ENCODE measurements around the gene ATP6V1A. TPM values are rescaled to one million over a fixed set of nuclear protein-coding genes. Genes with fewer than 3 reads are reported as not detected.

ATP6V1A gene
- total and polyA plus RNA-seq, 12 donors, result 7.1 to 40.8 (median 18.6) TPM

- 17 to 24% methylated on average over 3 of the region's 3 CpGs for WGBS, 2 donors
Measured at GRCh38 chr3:113736548-113737089, 10.2 kb upstream of the ATP6V1A start.

GRCh38 chr3:113741086-113741485 lies 5.7 kb upstream of the ATP6V1A start:
- H3K27me3 ChIP-seq, result no peaks in the 10 kb centered on the region
- peaks cover 0 to 72% (median 61%) of the 10 kb centered on the region in 9 donors for H3K4me1 ChIP-seq
- ATAC-seq (no peak), DNase-seq (no peak)
- TF ChIP-seq, protein P1, sequence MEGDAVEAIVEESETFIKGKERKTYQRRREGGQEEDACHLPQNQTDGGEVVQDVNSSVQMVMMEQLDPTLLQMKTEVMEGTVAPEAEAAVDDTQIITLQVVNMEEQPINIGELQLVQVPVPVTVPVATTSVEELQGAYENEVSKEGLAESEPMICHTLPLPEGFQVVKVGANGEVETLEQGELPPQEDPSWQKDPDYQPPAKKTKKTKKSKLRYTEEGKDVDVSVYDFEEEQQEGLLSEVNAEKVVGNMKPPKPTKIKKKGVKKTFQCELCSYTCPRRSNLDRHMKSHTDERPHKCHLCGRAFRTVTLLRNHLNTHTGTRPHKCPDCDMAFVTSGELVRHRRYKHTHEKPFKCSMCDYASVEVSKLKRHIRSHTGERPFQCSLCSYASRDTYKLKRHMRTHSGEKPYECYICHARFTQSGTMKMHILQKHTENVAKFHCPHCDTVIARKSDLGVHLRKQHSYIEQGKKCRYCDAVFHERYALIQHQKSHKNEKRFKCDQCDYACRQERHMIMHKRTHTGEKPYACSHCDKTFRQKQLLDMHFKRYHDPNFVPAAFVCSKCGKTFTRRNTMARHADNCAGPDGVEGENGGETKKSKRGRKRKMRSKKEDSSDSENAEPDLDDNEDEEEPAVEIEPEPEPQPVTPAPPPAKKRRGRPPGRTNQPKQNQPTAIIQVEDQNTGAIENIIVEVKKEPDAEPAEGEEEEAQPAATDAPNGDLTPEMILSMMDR (IDR thresholded peaks at IDR 0.05), result no peak
- no peak overlapping the region for H3K27ac ChIP-seq
- WGBS, 2 donors, result 56% methylated on average over 5 of the region's 5 CpGs
- intact Hi-C loops (cut with DNase I), result loop anchor here in 6 of 10 donors (5.0 to 10.0 kb wide), 3 partner anchors 244 to 314 kb away; partner anchors contain the start of genes CCDC191 (in 1 of the 6) and QTRT2 (in 1 of the 6)
- no peaks in the 10 kb centered on the region for H3K9me3 ChIP-seq
- H3K36me3 ChIP-seq, result no peaks in the 10 kb centered on the region
- H3K4me3 ChIP-seq, result no peak overlapping the region

More at GRCh38 chr3:113736548-113737089, 10.2 kb upstream of the ATP6V1A start:
- ATAC-seq, result peak in 7 of 8 donors; percentile 55 to 83 (median 74)
- Histone ChIP-seq H3K4me1 (peaks cover 0 to 43% (median 36%) of the 10 kb centered on the region in 9 donors), H3K27ac (peak overlapping the region in 2 of 10 donors; percentile 0 to 6), H3K36me3 (no peaks in the 10 kb centered on the region), H3K4me3 (no peak overlapping the region), H3K9me3 (no peaks in the 10 kb centered on the region), H3K27me3 (no peaks in the 10 kb centered on the region)
- intact Hi-C loops (cut with DNase I), result loop anchor here in 6 of 10 donors (2.0 to 10.0 kb wide), 6 partner anchors 98 to 418 kb away; partner anchors contain the start of genes GRAMD1C (in 5 of the 6), CCDC191 (in 1 of the 6) and QTRT2 (in 1 of the 6)
- TF ChIP-seq, protein P1 (IDR thresholded peaks at IDR 0.05), result peak; percentile 52 to 80 (median 73)
- DNase-seq, result peak in 1 of 2 donors; percentile 26

DNA sequence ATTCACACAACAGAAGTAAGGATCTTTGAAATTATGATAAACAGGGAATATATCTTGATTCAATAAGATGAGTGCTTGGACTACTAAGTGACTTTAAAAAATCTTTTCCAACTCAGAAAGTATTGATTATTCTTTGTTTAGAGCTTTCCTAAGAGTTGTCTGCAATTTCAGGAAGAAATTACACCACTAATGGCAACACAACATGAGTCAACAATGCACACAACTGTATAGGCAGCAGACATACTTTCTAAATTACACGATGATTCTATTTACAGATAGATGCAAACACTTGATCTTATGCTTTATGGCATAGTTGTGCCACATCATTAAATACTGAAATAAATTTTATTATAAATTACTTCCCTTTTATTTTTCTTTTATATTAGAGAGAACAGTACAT lies 5.2 kb upstream of the ATP6V1A start:
- 71 to 76% methylated on average over 1 of the region's 1 CpG for WGBS, 2 donors
- no peak for DNase-seq
- TF ChIP-seq, protein P1 (IDR thresholded peaks at IDR 0.05), result no peak
- Histone ChIP-seq H3K27ac (peak overlapping the region in 1 of 10 donors; percentile 23), H3K9me3 (no peaks in the 10 kb centered on the region), H3K4me3 (no peak overlapping the region), H3K4me1 (peaks cover 0 to 66% (median 57%) of the 10 kb centered on the region in 9 donors), H3K27me3 (no peaks in the 10 kb centered on the region), H3K36me3 (no peaks in the 10 kb centered on the region)
- intact Hi-C loops (cut with DNase I), result loop anchor here in 6 of 10 donors (5.0 to 10.0 kb wide), 3 partner anchors 244 to 313 kb away; partner anchors contain the start of genes CCDC191 (in 1 of the 6) and QTRT2 (in 1 of the 6)
- no peak for ATAC-seq

DNA sequence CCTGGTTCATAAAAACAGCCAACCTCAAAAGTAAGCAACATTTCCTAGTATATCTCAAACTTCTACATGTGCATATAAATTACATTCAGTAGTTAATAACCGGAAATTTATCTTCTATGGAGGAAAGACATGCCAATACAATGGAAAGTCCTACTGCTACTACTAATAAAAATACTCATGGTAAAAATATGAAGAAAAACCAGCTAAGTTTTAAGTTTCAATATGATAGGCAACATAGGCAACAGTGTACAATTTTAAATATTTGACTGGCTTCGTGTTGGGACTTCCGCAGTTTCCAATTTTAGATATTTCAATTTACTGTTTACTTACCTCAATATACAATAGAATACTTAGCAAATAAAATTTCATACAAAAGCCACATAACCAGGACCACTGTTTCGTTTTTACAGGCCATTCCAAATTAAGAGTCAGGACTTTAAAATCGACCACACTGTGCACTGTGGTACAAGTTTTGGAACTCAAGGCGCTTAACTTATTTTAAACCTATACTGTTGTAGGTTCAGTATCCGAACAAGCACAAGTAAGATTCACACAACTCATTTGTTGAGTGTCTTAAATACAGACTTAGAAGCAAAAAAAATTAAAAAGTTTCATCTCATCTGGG lies 3.7 kb upstream of the ATP6V1A start:
- 69 to 72% methylated on average over 7 of the region's 7 CpGs for WGBS, 2 donors
- no peak overlapping the region for H3K4me3 ChIP-seq
- no peaks in the 10 kb centered on the region for H3K36me3 ChIP-seq
- intact Hi-C loops (cut with DNase I), result loop anchor here in 6 of 10 donors (5.0 to 10.0 kb wide), 3 partner anchors 246 to 312 kb away; partner anchors contain the start of genes CCDC191 (in 1 of the 6) and QTRT2 (in 1 of the 6)
- TF ChIP-seq, protein P1 (IDR thresholded peaks at IDR 0.05), result no peak
- no peaks in the 10 kb centered on the region for H3K9me3 ChIP-seq
- no peak for ATAC-seq
- no peak for DNase-seq
- peaks cover 3 to 62% (median 55%) of the 10 kb centered on the region in 9 donors for H3K4me1 ChIP-seq
- H3K27ac ChIP-seq, result peak overlapping the region in 1 of 10 donors; percentile 99
- H3K27me3 ChIP-seq, result no peaks in the 10 kb centered on the region

All from heart right ventricle (tissue), 16 donors.